Raji (cell line): ENCODE measurements around the gene TESK2.

Source experiments
- POLR2A ChIP-seq: IDR thresholded peaks from 2 replicates; pipeline ENCODE4 v1.6.1; 2011; ENCODE audit warnings: low read depth, low read length, control low read depth; ENCODE audit not compliant: insufficient read depth

The TESK2 gene

DNA sequence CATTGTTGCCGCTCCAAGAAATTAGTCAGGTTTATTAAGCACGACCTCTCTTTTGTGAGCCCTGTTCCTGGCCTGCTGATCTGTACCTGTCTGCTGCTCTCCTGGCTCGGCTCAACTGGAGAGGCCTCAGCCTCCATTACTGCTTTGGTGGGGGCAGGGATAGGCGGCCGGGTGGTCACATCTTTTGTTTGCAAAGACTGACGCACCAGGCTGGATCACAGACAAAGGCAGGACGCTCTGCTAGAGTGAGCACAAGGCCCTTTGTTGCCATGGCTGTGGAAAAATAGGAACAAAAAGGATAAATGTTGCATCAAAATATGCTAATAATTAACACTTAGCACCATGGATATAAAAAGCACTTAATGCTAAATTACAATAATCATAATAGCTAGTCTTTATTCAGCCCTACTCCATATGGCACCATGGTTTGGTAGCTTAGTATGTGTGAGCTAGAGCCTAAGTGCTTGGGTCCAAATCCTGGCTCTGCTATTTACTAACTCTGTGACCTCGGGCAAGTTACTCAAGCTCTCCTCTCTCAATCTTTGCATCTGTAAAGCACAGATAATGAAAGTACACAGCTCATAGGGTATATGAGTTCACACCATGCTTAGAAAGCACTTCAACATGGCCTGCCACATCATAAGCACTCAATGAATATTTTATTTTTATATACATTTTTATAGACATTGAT lies 193.2 kb downstream of the TESK2 start:
- TF ChIP-seq POLR2A = no peak
